SU-DHL-6 (cell line): ENCODE data around the gene TSN.
A peak's percentile ranks its signal among the peaks of the same experiment; 100 is the strongest.

Source experiments
- H2AFZ ChIP-seq: fragments of 200-600 bp; sonication (generic); 2 replicates; pipeline ENCODE4 v1.6.1; 2014; ENCODE audit warnings: low read depth, mild to moderate bottlenecking, moderate library complexity, mixed read lengths, antibody characterized with exemption, low read length; ENCODE audit not compliant: severe bottlenecking
- H3F3A ChIP-seq: fragments of 200-600 bp; shearing (Covaris generic); 2 replicates; pipeline ENCODE4 v1.6.0; 2016; ENCODE audit warnings: antibody characterized with exemption, mild to moderate bottlenecking; ENCODE audit not compliant: insufficient read depth
- H3K27ac ChIP-seq: fragments of 200-600 bp; sonication (generic); 2 replicates; pipeline ENCODE4 v1.5.1; 2016; ENCODE audit warnings: low read depth, mild to moderate bottlenecking, low read length, moderate library complexity, mixed read lengths
- H3K27me3 ChIP-seq: fragments of 200-600 bp; sonication (generic), shearing (Covaris generic); 2 replicates; pipeline ENCODE4 v1.6.0; 2014; ENCODE audit warnings: mild to moderate bottlenecking, low read length
- H3K36me3 ChIP-seq: fragments of 200-600 bp; sonication (generic); 2 replicates; pipeline ENCODE4 v1.6.1; 2014; ENCODE audit warnings: mild to moderate bottlenecking, low read length, mixed read lengths
- H3K4me2 ChIP-seq: fragments of 300-600, 200-600 bp; shearing (Covaris generic), sonication (generic); 2 replicates; pipeline ENCODE4 v1.6.0; 2014; ENCODE audit warnings: low read length, low read depth, mild to moderate bottlenecking; ENCODE audit not compliant: poor library complexity, severe bottlenecking
- H3K4me3 ChIP-seq: fragments of 200-600 bp; sonication (generic); 2 replicates; pipeline ENCODE4 v1.5.1; 2014; ENCODE audit warnings: antibody characterized with exemption, low read length, mild to moderate bottlenecking, mixed read lengths; ENCODE audit not compliant: insufficient read depth, poor library complexity, severe bottlenecking
- H3K79me2 ChIP-seq: fragments of 200-600 bp; sonication (generic); 2 replicates; pipeline ENCODE4 v1.6.1; 2014; ENCODE audit warnings: mild to moderate bottlenecking, low read length, moderate library complexity; ENCODE audit not compliant: insufficient read depth
- H3K9ac ChIP-seq: fragments of 200-600 bp; sonication (generic); 2 replicates; pipeline ENCODE4 v1.7.0; 2014; ENCODE audit warnings: mild to moderate bottlenecking, low read length
- H3K9me2 ChIP-seq: fragments of 200-600 bp; sonication (generic); replicated peaks from 2 replicates; pipeline ENCODE4 v1.6.1; 2014; ENCODE audit warnings: low read length; ENCODE audit not compliant: insufficient read depth
- H3K9me3 ChIP-seq: fragments of 200-600 bp; sonication (generic); 2 replicates; pipeline ENCODE4 v1.6.1; 2014; ENCODE audit warnings: low read length, mixed read lengths; ENCODE audit not compliant: insufficient read depth
- H4K20me1 ChIP-seq: fragments of 200-600 bp; sonication (generic); 2 replicates; pipeline ENCODE4 v1.6.1; 2014; ENCODE audit warnings: low read depth, mild to moderate bottlenecking, antibody characterized with exemption, low read length, moderate library complexity, mixed read lengths
- CTCF ChIP-seq: fragments of 200-600 bp; sonication (generic); IDR thresholded peaks from one replicate; pipeline ENCODE4 v1.5.1; 2017; ENCODE audit warnings: antibody characterized with exemption, mild to moderate bottlenecking, low read length, moderate library complexity; ENCODE audit not compliant: insufficient read depth, poor library complexity, severe bottlenecking
- EZH2phosphoT487 ChIP-seq: fragments of 200-600 bp; sonication (generic), shearing (Covaris generic); conservative IDR thresholded peaks from 2 replicates; pipeline ENCODE4 v1.6.1; 2018; ENCODE audit warnings: mild to moderate bottlenecking, antibody characterized with exemption, low read length, moderate library complexity, mixed read lengths

Gene TSN

GRCh38 chr2:121801916-121802315 lies 46.5 kb downstream of the TSN start:
- Histone ChIP-seq H3K79me2 (no peaks in the 10 kb centered on the region), H3K27ac (no peak overlapping the region), H3K4me3 (no peak overlapping the region), H2AFZ (no peak overlapping the region), H4K20me1 (no peaks in the 10 kb centered on the region), H3K9ac (no peak overlapping the region), H3K9me3 (peaks cover 10% of the 10 kb centered on the region; the same call in 1 of the 2 replicates), H3K9me2 (no peaks in the 10 kb centered on the region), H3K27me3 (no peaks in the 10 kb centered on the region), H3F3A (peaks cover 9% of the 10 kb centered on the region; the same call in 1 of the 2 replicates), H3K36me3 (no peaks in the 10 kb centered on the region), H3K4me2 (no peak overlapping the region)
- TF ChIP-seq EZH2phosphoT487 (no peak), CTCF (no peak)

GRCh38 chr2:121803503-121803902 lies 48.1 kb downstream of the TSN start:
- peak overlapping the region; percentile 56 for H3K4me2 ChIP-seq
- peak overlapping the region; percentile 52 for H2AFZ ChIP-seq

GRCh38 chr2:121804340-121804739 lies 48.9 kb downstream of the TSN start:
- peaks cover 10% of the 10 kb centered on the region; the same call in 1 of the 2 replicates for H3K9me3 ChIP-seq
- TF ChIP-seq CTCF (no peak), EZH2phosphoT487 (no peak)
- peak overlapping the region; percentile 44 for H3K4me3 ChIP-seq
- peaks cover 9% of the 10 kb centered on the region; the same call in 1 of the 2 replicates for H3F3A ChIP-seq
- H3K27ac ChIP-seq, result peak overlapping the region; percentile 73
- no peaks in the 10 kb centered on the region for H3K36me3 ChIP-seq
- H3K9me2 ChIP-seq, result no peaks in the 10 kb centered on the region
- peak overlapping the region; percentile 52 for H2AFZ ChIP-seq
- no peaks in the 10 kb centered on the region for H3K79me2 ChIP-seq
- no peaks in the 10 kb centered on the region for H4K20me1 ChIP-seq
- peak overlapping the region; percentile 11 for H3K9ac ChIP-seq
- peak overlapping the region; percentile 56 for H3K4me2 ChIP-seq
- H3K27me3 ChIP-seq, result no peaks in the 10 kb centered on the region

More at GRCh38 chr2:121803503-121803902, 48.1 kb downstream of the TSN start:
- H3K79me2 ChIP-seq, result no peaks in the 10 kb centered on the region
- TF ChIP-seq EZH2phosphoT487, result no peak
- TF ChIP-seq CTCF, result no peak
- H3K9me3 ChIP-seq, result peaks cover 10% of the 10 kb centered on the region; the same call in 1 of the 2 replicates
- H3K36me3 ChIP-seq, result no peaks in the 10 kb centered on the region
- no peaks in the 10 kb centered on the region for H3K27me3 ChIP-seq
- H3K9me2 ChIP-seq, result no peaks in the 10 kb centered on the region
- H3K4me3 ChIP-seq, result peak overlapping the region; percentile 3
- no peaks in the 10 kb centered on the region for H4K20me1 ChIP-seq
- H3K27ac ChIP-seq, result peak overlapping the region; percentile 73
- H3K9ac ChIP-seq, result peak overlapping the region; percentile 11
- peaks cover 9% of the 10 kb centered on the region; the same call in 1 of the 2 replicates for H3F3A ChIP-seq
